K562 (cell line): ENCODE data around the gene PRDM1. TPM values are rescaled to one million over a fixed set of nuclear protein-coding genes. Genes with fewer than 3 reads are reported as not detected.
A peak's percentile ranks its signal among the peaks of the same experiment; 100 is the strongest.

Experiments used
- ARID4B ChIP-seq: sonication (generic); formaldehyde crosslinking; IDR thresholded peaks from 2 replicates; pipeline ENCODE4 v1.8.0; 2022; ENCODE audit warnings: mild to moderate bottlenecking, missing genetic modification reagents
- GABPB2 ChIP-seq: fragments of 250-450 bp; sonication (Bioruptor Pico); conservative IDR thresholded peaks from 2 replicates; pipeline ENCODE4 v1.5.1; 2021; ENCODE audit warnings: mild to moderate bottlenecking
- ILF3 ChIP-seq: fragments of 450-650 bp; IDR thresholded peaks from 2 replicates; pipeline ENCODE4 v1.6.1; 2018; ENCODE audit warnings: antibody characterized with exemption, mild to moderate bottlenecking, moderate library complexity, borderline replicate concordance
- KDM1A ChIP-seq, 2 experiments: fragments of 450-650 bp; IDR thresholded peaks; 2 replicates each; pipeline ENCODE4 v1.6.1; 2016; ENCODE audit warnings: mild to moderate bottlenecking in 2 of 2
- PHF20 ChIP-seq: fragments of 450-650 bp; IDR thresholded peaks from 2 replicates; pipeline ENCODE4 v1.6.1; 2018; ENCODE audit not compliant: partially characterized antibody
- POLR2A ChIP-seq: fragments of 450-650 bp; conservative IDR thresholded peaks from 2 replicates; pipeline ENCODE4 v1.6.1; 2016
- RB1 ChIP-seq: fragments of 450-650 bp; IDR thresholded peaks from 2 replicates; pipeline ENCODE4 v1.6.1; 2017; ENCODE audit warnings: low read depth, mild to moderate bottlenecking
- RBBP5 ChIP-seq: fragments of 200-600 bp; sonication (generic); IDR thresholded peaks from 2 replicates; pipeline ENCODE4 v1.6.1; 2012; ENCODE audit warnings: borderline replicate concordance, mild to moderate bottlenecking, low read length, control low read depth, inconsistent platforms; ENCODE audit not compliant: insufficient read depth, poor library complexity, severe bottlenecking
- RCOR1 ChIP-seq, 2 experiments: IDR thresholded peaks; 2 replicates each; pipeline ENCODE4 v1.6.1; 2012; ENCODE audit warnings: low read depth in 2 of 2, low read length in 2 of 2, borderline replicate concordance in 1 of 2, improper control_type of control experiment in 1 of 2
- RNF2 ChIP-seq: sonication (generic); IDR thresholded peaks from 2 replicates; pipeline ENCODE4 v1.6.1; 2016
- TAF7 ChIP-seq: fragments of 450-650 bp; IDR thresholded peaks from 2 replicates; pipeline ENCODE4 v1.6.1; 2016; ENCODE audit warnings: missing genetic modification characterization, missing compliant biosample characterization
- ZFP91 ChIP-seq: sonication (generic); formaldehyde crosslinking; IDR thresholded peaks from 2 replicates; pipeline ENCODE4 v1.8.0; 2022; ENCODE audit warnings: mild to moderate bottlenecking, missing genetic modification reagents
- ZNF12 ChIP-seq: sonication (generic); formaldehyde crosslinking; IDR thresholded peaks from 2 replicates; pipeline ENCODE4 v1.4.0; 2020; ENCODE audit warnings: mild to moderate bottlenecking, missing genetic modification reagents
- ZNF134 ChIP-seq: fragments of 250-450 bp; sonication (Bioruptor Pico); conservative IDR thresholded peaks from 2 replicates; pipeline ENCODE4 v1.4.0; 2020
- ZNF165 ChIP-seq: fragments of 250-450 bp; sonication (Bioruptor Pico); IDR thresholded peaks from 2 replicates; pipeline ENCODE4 v1.4.0; 2020; ENCODE audit warnings: borderline replicate concordance
- ZNF639 ChIP-seq, 2 experiments: fragments of 200-800 bp in 1 of 2; sonication (Bioruptor generic) in 1 of 2; sonication (generic) in 1 of 2; formaldehyde crosslinking in 1 of 2; IDR thresholded peaks in 1 of 2; conservative IDR thresholded peaks in 1 of 2; 2 replicates each; pipeline versions ENCODE4 v1.5.0 to v1.6.1; 2016 to 2020; ENCODE audit warnings: missing compliant biosample characterization in 1 of 2, missing genetic modification characterization in 1 of 2, missing genetic modification reagents in 1 of 2
- polyA plus RNA-seq, 8 experiments: library from polyadenylated mRNA; depleted of rRNA in 4 of 8; stranded (reverse) in 5 of 8; unstranded in 3 of 8; fragments of >200 nt; fragmentation: Nextera tagmentation in 2 of 8; fragmentation: Illumina TruSeq in 1 of 8; extraction: Ambion mirVana in 2 of 8; extraction: Trizol in 1 of 8; gene quantifications; 2 replicates each; pipeline versions ENCODE4 v1.2.1 to v1.2.3, GENCODE V29; 2011 to 2014; ENCODE audit warnings: inconsistent platforms in 1 of 8, missing spikeins in 1 of 8
- total RNA-seq, 7 experiments: library from RNA; depleted of rRNA in 6 of 7; stranded (reverse); fragments of >200 nt in 6 of 7; fragmentation: Illumina TruSeq in 2 of 7; extraction: Trizol in 2 of 7; gene quantifications; 2 replicates each; pipeline versions ENCODE4 v1.2.1 to v1.2.3, GENCODE V29; 2011 to 2021; ENCODE audit warnings: low replicate concordance in 1 of 7
- TF ChIP-seq, protein P1 (sequence below): fragments of 450-650 bp; IDR thresholded peaks from 2 replicates; pipeline ENCODE4 v1.6.1; 2016; ENCODE audit warnings: low read depth, mild to moderate bottlenecking, moderate library complexity
- TF ChIP-seq, protein P2 (sequence below): IDR thresholded peaks from 2 replicates; pipeline ENCODE4 v1.6.1; 2011; ENCODE audit not compliant: insufficient read length; ENCODE audit errors: extremely low read depth

Gene PRDM1
- total and polyA plus RNA-seq, 9 of the 15 experiments (the other 6 are each of a cell fraction or from before 2014, with no cell fraction given): 0.09 to 0.89 (median 0.27) TPM

- TF ChIP-seq ZNF12 (CRISPR knock-in tag) (no peak), KDM1A (IDR thresholded peaks at IDR 0.05) (0 out of 4 replicates have a peak, but pooled peaks of 1 of the 2 experiments have one; percentile 12), ZNF134 (CRISPR knock-in tag) (no peak), TAF7 (tag) (no peak), RCOR1 (IDR thresholded peaks at IDR 0.05; ENCODE audit: borderline replicate concordance in 1 of 2, low read depth in 2 of 2, low read length in 2 of 2) (peak in 1 of 2 experiments; percentile 33; a peak in 1 of 4 replicates), ZNF165 (CRISPR knock-in tag) (no peak), RBBP5 (peak; percentile 0), ARID4B (CRISPR knock-in tag) (no peak), ILF3 (no peak), RNF2 (no peak), ZNF639 (CRISPR knock-in tag; conservative IDR thresholded peaks at IDR 0.05 in 1 of 2, IDR thresholded peaks at IDR 0.05 in 1 of 2) (no peak), ZFP91 (no peak), GABPB2 (CRISPR knock-in tag) (no peak), PHF20 (no peak), RB1 (no peak), POLR2A (0 out of 2 replicates have a peak, but pooled peaks have one; percentile 34)
- TF ChIP-seq, protein P1, sequence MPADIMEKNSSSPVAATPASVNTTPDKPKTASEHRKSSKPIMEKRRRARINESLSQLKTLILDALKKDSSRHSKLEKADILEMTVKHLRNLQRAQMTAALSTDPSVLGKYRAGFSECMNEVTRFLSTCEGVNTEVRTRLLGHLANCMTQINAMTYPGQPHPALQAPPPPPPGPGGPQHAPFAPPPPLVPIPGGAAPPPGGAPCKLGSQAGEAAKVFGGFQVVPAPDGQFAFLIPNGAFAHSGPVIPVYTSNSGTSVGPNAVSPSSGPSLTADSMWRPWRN: no peak
- TF ChIP-seq, protein P2, sequence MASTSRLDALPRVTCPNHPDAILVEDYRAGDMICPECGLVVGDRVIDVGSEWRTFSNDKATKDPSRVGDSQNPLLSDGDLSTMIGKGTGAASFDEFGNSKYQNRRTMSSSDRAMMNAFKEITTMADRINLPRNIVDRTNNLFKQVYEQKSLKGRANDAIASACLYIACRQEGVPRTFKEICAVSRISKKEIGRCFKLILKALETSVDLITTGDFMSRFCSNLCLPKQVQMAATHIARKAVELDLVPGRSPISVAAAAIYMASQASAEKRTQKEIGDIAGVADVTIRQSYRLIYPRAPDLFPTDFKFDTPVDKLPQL: no peak
Measured at GRCh38 chr6:106098383-106099234, 12.5 kb downstream of the PRDM1 start (continued).
